Anterior cingulate cortex (tissue), 58 donors: ENCODE data around the gene HEXIM1.

Experiments used
- DNase-seq, 58 donors: peaks; one replicate each; lab custom pipeline; 2025; lab: John Stamatoyannopoulos, UW

The HEXIM1 gene

DNA sequence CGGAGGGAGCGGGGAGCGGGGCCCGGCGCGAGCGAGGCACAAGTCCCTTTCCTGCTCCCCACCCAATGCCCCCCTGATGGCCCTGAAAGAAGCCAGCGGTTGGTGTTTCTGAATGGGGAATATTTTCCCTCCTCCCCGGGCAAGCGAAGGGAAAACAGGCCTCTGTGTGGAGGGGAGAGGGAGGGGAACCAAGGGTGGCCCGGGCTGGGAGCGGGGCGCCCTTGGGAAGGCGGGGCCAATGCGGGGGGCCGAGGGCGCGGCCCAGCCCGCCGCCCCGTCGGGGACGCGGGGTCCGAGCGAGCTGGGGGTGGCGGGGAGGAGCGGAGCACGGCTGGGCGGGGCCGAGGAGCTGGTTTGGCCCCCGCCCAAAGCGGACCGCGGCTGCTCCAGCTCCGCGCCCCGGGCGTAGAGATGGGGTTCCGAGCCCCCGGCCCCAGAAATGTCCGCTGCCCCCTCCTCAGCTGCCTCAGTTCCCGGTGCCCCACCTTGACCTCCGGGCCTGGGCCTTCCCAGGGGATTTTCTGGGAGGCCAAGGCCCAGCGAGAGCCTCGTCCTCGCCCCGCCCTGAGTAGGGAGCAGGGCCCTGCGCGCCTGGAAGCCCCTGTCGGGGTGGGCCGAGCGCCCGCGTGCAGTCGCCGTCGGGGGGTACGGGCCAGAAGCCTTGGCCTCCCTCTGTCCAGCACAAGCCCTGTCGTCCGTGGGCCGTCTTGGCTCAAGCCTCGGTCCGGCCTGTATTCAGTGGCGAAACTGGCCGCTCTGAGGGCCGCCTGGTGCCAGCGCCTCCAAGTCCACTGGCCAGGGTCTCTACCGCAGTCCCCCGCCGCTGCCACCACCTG, 3.9 kb upstream of the HEXIM1 start:
- peak in 18 of 58 donors; percentile 36 to 64 (median 53) for DNase-seq

DNA sequence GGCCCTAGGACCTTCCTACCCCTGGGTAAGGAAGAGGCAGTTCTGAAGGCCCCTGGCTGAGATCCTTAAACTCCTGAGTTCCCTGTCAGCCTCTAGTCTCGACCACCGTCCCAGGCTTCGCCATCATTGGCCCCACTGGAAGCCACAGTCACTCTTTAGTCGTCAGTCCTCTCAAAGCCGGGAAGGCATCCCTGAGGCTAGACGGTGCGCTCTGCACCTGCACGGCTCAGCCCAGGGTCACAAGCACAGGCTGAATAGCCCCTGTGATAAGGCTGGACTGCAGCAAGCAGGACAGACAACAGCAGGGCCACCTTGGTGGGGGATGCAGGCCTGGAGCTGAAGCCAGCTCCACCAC, 3.3 kb upstream of the HEXIM1 start:
- no peak for DNase-seq

DNA sequence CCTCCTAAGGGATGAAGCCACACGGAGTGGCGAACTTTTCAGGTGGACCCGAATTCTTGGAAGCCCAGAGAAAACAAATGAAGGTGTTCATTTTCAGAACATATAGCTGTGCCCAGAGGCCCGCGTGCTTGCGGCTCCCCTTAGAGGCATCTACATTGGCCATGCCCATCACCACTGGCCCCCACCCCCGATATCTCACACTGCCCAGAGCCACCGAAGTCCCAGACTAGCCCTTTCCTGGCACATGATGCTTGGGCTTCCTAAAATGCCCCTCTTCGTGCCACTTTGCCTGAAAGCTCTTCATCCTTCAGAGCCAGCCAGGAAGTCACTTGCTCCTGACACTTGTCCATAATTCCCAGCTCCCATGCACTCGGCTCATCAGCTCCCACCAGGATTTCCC, 2.1 kb upstream of the HEXIM1 start:
- peak in 1 of 58 donors; percentile 7 for DNase-seq

DNA sequence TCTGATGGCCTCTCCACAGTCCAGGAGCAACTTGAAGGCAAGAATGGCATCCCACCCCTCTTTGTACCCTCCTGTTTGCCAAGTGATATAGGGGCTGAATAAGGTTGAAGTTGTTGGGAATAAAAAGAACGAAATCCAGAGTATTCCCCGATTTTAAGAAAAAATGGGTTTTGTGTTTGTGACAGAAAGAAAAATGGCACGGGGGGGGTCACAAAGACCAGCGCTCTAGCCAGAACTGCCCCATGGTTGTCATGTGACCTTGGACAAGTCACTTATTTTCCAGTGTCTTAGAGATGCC, 1.7 kb upstream of the HEXIM1 start:
- no peak for DNase-seq

DNA sequence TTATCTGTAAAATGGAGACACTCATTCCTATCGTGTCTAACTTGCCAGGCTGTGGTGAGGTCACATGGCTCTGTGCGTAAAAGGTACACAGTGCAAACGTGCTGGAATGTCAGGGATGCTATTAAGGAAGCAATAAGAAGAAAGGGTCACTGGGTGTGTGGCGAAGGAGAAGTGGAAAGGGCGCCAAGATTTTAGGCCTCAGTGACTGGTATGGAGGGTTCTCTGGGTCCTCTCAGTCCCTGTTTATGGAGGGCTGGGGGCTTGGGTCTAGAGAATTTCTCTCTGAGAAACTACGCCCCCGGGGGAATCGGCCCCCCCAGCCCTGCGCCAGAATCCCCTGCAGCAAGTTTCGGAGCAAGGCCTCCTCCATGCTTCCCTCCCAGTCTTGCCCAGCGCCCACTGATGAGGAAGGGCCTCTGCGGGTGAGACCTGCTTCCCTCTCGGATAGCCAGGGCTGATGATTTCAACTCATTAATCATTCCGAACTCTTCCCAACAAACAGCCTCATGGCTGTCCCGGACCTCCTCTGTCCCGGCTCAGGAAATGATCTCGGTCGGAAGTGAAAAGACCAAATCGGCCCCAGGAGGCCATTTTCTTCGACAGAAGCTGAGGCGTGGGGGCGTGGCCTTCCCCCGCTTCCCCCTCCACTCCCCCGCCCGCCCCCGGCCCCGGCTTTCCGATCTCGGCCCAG, 1.2 kb upstream of the HEXIM1 start:
- peak in 19 of 58 donors; percentile 48 to 87 (median 70) for DNase-seq

DNA sequence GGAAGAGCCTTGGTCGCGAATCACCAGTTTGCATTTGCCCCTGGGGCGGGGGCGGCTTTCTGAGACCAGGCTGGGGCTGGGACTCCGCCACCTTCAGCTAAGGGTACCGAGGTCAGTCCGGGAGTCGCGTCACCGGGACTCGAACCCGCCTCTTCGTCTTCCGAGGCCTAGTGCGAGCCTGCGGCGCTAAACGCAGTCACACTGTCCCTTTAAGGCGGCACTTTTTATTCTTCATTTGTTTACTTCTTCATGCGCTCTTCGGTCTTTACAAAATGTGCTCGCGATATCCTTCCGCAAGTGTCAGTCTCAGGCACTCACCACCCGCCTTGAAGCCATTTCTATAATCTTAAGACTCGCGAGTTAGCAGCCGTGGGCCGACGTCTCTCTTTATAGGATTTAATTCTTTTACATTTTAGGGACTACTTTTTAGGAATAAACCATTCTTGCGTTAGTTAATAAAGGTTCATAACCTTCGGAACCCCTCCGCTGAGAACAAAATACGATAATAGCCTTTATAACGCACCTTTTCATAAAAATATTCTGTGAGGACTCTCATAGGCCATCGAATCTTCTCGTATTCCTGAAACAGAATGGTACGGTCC, 593 bp upstream of the HEXIM1 start:
- DNase-seq = peak in 57 of 58 donors; percentile 19 to 90 (median 74)

DNA sequence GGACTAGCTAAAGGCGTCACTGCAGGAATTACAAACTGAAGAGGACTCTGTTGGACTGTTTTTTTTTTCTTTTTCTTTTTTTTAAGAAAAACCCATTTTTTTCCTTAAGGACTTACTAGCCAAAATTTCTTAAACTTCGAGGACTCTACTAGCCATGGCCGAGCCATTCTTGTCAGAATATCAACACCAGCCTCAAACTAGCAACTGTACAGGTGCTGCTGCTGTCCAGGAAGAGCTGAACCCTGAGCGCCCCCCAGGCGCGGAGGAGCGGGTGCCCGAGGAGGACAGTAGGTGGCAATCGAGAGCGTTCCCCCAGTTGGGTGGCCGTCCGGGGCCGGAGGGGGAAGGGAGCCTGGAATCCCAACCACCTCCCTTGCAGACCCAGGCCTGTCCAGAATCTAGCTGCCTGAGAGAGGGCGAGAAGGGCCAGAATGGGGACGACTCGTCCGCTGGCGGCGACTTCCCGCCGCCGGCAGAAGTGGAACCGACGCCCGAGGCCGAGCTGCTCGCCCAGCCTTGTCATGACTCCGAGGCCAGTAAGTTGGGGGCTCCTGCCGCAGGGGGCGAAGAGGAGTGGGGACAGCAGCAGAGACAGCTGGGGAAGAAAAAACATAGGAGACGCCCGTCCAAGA, 878 bp downstream of the HEXIM1 start:
- peak in 57 of 58 donors; percentile 21 to 86 (median 72) for DNase-seq

DNA sequence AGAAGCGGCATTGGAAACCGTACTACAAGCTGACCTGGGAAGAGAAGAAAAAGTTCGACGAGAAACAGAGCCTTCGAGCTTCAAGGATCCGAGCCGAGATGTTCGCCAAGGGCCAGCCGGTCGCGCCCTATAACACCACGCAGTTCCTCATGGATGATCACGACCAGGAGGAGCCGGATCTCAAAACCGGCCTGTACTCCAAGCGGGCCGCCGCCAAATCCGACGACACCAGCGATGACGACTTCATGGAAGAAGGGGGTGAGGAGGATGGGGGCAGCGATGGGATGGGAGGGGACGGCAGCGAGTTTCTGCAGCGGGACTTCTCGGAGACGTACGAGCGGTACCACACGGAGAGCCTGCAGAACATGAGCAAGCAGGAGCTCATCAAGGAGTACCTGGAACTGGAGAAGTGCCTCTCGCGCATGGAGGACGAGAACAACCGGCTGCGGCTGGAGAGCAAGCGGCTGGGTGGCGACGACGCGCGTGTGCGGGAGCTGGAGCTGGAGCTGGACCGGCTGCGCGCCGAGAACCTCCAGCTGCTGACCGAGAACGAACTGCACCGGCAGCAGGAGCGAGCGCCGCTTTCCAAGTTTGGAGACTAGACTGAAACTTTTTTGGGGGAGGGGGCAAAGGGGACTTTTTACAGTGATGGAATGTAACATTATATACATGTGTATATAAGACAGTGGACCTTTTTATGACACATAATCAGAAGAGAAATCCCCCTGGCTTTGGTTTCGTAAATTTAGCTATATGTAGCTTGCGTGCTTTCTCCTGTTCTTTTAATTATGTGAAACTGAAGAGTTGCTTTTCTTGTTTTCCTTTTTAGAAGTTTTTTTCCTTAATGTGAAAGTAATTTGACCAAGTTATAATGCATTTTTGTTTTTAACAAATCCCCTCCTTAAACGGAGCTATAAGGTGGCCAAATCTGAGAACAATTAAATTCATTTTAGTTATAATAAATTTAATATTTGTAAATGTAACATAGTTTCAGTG, 1.7 kb downstream of the HEXIM1 start:
- peak in 49 of 58 donors; percentile 25 to 77 (median 57) for DNase-seq

DNA sequence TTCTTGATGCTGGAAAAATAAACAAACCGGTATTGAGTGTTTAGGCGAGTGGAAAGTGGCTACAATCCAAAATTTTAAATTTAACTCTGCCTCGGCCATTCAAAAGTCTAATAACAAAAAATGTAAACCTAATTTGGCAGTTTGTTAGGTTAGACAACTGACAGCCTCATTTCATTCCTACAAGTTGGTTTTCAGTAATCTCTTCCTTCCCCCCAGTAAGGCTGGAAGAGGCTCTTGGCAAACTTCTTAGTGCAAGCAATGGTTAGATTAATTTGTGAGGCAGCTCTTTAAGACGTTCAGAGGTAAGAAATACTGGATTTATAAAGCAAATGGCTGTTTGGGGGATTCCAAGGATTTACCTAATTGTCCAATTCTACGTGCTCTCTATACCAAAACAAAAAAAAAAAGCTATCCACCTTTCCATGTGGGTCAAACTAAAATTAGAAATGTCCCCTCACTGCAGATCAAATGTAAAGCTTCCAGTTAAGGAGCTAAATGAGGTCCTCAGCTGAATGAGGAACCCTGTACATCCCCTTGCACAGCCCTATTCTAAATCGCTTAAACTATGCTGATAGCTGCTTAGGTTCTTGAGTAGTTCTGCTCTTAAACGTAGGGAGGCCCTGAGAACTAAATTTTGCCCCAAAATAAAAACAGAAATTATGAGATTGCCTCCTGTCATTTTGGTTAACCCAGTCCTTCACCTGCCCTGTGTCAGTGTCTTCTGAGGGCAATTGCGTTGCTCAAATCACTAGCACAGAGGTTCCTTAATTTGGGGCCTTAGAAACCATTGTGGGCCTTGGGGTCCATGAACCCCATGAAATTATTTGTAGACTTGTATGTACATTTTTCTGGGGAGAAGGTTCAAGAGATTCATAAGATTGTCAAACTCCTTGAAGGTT, 2.9 kb downstream of the HEXIM1 start:
- DNase-seq = no peak

DNA sequence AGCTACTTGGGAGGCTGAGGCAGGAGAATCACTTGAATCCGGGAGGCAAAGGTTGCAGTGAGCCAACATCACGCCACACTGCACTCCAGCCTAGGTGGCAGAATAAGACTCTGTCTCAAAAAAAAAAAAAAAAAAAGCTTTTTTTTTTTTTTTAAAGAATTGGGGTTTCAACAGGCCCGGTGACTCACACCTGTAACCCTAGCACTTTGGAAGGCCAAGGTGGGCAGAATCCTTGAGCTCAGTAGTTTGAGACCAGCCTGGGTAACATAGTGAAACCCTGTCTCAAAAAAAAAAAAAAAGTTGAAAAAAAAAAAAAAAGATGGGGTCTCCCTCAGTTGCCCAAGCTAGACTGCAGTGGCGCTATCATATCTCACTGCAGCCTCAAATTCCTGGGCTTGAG, 6.8 kb downstream of the HEXIM1 start:
- no peak for DNase-seq

DNA sequence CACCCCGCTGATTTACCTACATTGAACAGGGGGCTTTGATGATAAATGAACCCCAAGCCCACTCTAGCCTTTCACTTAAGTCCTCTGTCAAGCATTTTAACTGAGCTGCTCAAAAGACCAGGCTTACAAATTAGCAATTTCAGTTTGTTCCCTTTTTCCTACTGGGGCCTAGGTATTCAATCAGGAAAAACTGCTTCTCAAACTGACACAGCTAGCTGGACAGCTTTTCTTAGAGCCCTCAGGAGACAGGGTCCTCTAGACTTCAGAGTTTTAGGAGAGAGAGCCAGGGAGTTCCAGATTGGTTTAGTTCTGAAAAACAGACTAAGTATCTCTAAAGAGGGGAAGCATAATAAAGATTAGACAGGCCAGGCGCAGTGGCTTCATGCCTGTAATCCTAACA, 7.2 kb downstream of the HEXIM1 start:
- DNase-seq = no peak

DNA sequence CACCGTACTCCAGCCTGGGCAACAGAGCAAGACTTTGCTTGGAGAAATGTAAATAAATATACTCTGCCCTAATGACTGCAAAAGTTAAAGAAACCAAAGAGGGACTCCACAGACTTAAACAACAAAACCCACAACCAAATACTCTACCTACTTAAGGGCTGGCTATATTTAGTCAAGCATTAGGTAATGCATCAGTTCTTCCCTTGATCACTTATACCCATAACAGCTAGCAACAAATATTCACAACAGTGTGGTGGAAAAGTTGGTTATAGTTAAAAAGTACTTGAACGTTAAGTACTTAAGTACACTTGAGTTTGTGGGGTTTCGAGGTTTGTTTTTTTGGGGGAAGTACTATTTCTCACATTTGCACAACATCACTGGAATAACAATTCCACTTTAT, 8.0 kb downstream of the HEXIM1 start:
- DNase-seq = no peak

DNA sequence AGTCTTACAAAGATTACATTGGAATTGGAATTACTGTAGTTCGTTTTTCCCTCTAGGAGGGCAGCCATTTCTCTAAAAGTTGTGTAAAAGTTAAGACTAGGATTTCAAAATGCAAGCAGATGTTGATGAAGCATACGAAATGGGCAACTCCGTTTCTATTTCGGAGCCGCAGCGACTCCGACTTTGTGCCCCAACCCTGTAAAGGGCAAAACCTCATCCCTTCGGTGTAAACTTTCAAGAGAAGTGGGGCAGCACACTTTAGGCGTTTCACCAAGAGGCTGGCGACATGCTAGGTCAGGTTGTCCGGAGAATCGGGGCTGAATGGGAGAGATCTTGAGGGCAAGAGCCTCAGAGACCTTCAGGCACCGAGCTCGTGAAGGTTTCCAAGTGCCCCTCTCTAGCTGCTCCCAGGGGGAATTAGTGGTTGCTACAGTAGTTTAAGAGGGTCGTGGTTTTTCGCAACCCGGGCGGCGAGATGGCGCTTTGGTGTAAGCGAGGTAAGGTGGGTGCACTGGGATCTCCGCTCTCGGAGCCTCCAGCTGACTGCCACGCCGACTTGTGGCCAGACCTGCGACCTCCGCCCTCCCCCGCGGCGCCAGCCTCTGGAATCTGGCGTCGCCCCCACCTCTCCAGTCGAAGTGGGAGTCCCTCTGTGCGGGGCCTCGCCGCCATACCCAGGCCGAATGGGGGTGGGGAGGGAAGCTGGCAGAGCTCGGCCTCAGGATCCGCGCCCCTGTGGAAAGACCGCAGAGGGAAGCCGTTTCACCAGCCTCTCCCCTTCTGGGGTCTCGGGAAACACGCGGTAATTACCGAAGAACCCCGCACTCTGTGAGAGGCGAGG, 12.4 kb downstream of the HEXIM1 start:
- DNase-seq = peak in 53 of 58 donors; percentile 35 to 86 (median 65)

DNA sequence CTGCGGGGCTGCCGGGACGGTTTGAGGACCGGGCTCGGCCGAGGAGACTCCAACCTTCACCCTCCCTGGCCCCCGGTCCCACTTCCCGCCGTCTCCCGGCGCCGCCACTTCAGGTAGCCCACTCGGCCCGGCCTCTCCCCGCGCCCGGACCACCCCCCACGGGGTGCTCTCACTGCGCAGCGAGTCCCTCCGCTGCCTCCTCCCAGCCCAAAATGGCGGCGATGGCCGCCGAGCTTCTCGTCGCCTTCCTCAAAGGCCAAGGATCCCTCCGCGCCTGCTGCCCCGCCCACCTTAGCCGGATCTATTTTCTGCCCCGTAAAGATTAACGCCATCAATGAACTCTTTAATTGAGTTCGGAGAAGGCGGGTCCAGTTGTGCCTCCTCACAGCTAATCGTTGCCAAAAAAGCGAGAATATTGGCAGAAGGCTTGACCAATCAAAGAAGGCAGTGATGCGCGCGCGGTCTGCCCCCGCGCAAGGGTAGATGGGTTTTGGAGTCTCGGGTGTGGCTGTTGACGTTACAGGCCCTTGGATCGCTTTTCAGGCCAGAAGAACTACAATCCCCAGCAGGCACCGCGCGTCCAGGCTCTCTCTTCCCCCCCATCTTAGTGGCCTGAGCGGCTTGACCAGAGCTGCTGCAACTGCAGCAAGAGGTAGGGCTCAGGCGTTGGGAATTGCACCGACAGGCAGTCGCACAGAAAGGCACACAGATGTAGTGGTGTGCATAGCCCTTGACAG, 13.2 kb downstream of the HEXIM1 start, which contains the start of gene HEXIM2:
Gene HEXIM2 (plus strand): TSS at position 588 of the 737 bp plus-strand sequence. CDS start 919 bp downstream, outside the sequence.
- DNase-seq = peak; percentile 85 to 100 (median 99)

DNA sequence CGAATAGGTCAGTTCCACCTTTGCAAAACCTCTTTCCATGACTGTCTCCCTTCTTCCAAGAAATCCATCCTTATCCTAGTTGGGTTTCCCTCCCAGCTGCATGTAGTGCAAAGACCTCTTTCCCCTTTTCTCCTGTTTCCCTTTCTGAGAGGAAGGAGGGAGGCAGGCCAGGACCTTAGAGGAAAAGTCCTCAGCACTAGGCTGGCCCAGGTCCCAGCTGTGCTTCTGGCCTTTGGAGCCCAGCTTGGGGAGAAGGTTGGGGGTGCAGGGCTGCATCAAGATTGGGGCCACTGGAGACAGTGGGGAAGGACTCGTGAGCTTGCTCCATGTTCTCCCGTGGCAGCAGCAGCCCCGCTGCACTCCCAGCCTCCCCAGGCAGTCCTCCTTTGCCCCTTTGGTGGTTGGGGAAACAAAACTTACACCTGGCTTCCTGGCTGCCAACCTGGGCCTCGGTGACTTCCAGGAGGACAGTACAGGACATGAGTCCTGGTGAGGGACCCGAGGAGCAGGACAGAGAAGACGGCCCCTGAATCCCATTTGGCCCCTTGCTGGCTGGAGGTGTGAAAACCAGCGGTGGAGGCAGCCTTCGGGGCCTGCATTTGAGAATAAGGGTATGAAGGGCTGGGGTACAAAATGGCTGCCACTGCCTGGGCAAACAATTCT, 13.9 kb downstream of the HEXIM1 start:
- DNase-seq = peak in 6 of 58 donors; percentile 19 to 61 (median 42)

DNA sequence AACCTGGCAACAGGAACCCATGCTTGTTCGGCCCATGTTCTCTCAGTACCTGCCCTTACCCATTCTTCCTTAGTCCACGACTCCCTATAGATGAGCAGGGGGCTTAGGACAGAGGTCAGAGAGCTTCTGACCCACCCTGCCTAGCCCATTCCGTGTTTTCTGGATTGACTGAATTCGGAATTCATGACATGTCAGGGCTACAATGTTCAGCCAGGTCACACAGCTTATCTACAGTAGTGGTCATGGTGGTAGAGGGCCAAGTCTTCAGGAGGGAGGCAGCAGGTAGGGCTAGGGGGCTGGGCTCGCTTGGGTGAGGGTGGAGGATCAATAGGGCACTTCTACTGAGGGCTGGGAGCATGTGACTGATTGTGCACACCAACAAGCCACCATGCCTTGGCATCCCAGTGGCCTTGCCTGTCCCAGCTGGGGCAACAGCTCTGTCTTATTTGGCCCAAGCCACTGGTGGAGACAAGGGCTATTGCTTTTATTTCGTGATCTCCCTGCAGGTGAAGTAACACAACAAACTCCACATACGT, 16.5 kb downstream of the HEXIM1 start:
- DNase-seq = no peak
